Thyroid gland (tissue), 4 donors: ENCODE results near the gene COL23A1. TPM values are rescaled to one million over a fixed set of nuclear protein-coding genes. Genes with fewer than 3 reads are reported as not detected.

Experiments
- DNase-seq, 2 donors: peaks; one replicate each; pipeline ENCODE4 v3.0.0-alpha.2; 2019
- H3K27ac ChIP-seq, 3 donors: fragments of 200-600 bp; sonication (generic); 1 replicate in 2 of 3; 2 replicates in 1 of 3; pipeline ENCODE4 v1.5.1; 2016 to 2019; ENCODE audit warnings: mild to moderate bottlenecking in 1 of 3, moderate library complexity in 1 of 3
- H3K27me3 ChIP-seq: fragments of 200-600 bp; sonication (generic); one replicate; pipeline ENCODE4 v1.5.1; 2019
- H3K36me3 ChIP-seq, 2 donors: fragments of 200-600 bp; sonication (generic); one replicate each; pipeline ENCODE4 v1.5.1; 2016 to 2019
- H3K4me1 ChIP-seq, 2 donors: fragments of 200-600 bp; sonication (generic); one replicate each; pipeline ENCODE4 v1.5.1; 2017 to 2019
- H3K4me3 ChIP-seq, 3 donors: fragments of 200-600 bp; sonication (generic); replicated peaks in 1 of 3; 1 replicate in 2 of 3; 2 replicates in 1 of 3; pipeline ENCODE4 v1.5.1; 2016; ENCODE audit warnings: mild to moderate bottlenecking in 1 of 3
- H3K9me3 ChIP-seq: fragments of 200-600 bp; sonication (generic); one replicate; pipeline ENCODE4 v1.5.1; 2017
- CTCF ChIP-seq, 6 experiments: fragments of 200-600 bp in 3 of 6; fragments of 450-650 bp in 3 of 6; sonication (generic) in 3 of 6; IDR thresholded peaks; one replicate each; pipeline ENCODE4 v1.5.1; 2016 to 2019; ENCODE audit warnings: antibody characterized with exemption in 6 of 6, mild to moderate bottlenecking in 2 of 6, inconsistent platforms in 1 of 6, moderate library complexity in 1 of 6
- POLR2A ChIP-seq, 2 donors: fragments of 450-650 bp; IDR thresholded peaks; one replicate each; pipeline ENCODE4 v1.6.1; 2017; ENCODE audit warnings: antibody characterized with exemption in 2 of 2, mild to moderate bottlenecking in 2 of 2, moderate library complexity in 1 of 2
- WGBS, 2 donors: methylation state at CpG; one replicate each; pipeline ENCODE4 v1.1.5; 2017; 5-methylcytosine and 5-hydroxymethylcytosine counted together
- intact Hi-C: fragments of 100-400 bp; cut with DNase I; formaldehyde crosslinking; loops from one replicate; pipeline ENCODE4 v1.15.1; 2023
- total RNA-seq, 4 donors: library from RNA; depleted of rRNA; stranded (reverse); fragments of >200 nt; gene quantifications; one replicate each; pipeline ENCODE4 v1.2.3, GENCODE V29; 2016

The COL23A1 gene
- total RNA-seq, 4 donors from 2014 or later, result 76.6 to 108 (median 95.7) TPM

GRCh38 chr5:178478370-178478769 lies 111.8 kb downstream of the COL23A1 start:
- Histone ChIP-seq H3K27me3 (no peaks in the 10 kb centered on the region), H3K36me3 (no peaks in the 10 kb centered on the region), H3K27ac (no peak overlapping the region), H3K4me3 (no peak overlapping the region), H3K9me3 (no peaks in the 10 kb centered on the region), H3K4me1 (peaks cover 0 to 14% of the 10 kb centered on the region in 2 donors)
- no peak for DNase-seq
- 51 to 81% methylated on average over 5 of the region's 5 CpGs for WGBS, 2 donors
- TF ChIP-seq CTCF (IDR thresholded peaks at IDR 0.05) (no peak), POLR2A (IDR thresholded peaks at IDR 0.05) (no peak)
- intact Hi-C loops, result no loop called here

- no peak for TF ChIP-seq POLR2A (IDR thresholded peaks at IDR 0.05)
- TF ChIP-seq CTCF (IDR thresholded peaks at IDR 0.05), result no peak
- Histone ChIP-seq H3K4me3 (no peak overlapping the region), H3K36me3 (no peaks in the 10 kb centered on the region), H3K27ac (no peak overlapping the region), H3K4me1 (peaks cover 0 to 14% of the 10 kb centered on the region in 2 donors), H3K27me3 (no peaks in the 10 kb centered on the region), H3K9me3 (no peaks in the 10 kb centered on the region)
- 79 to 87% methylated on average over 8 of the region's 8 CpGs for WGBS, 2 donors
- no peak for DNase-seq
- intact Hi-C loops, result no loop called here
Observed at GRCh38 chr5:178477802-178478201, 112.4 kb downstream of the COL23A1 start.

- H3K4me3 ChIP-seq, result no peak overlapping the region
- H3K27me3 ChIP-seq, result no peaks in the 10 kb centered on the region
- H3K36me3 ChIP-seq, result no peaks in the 10 kb centered on the region
- TF ChIP-seq CTCF (IDR thresholded peaks at IDR 0.05) (no peak), POLR2A (IDR thresholded peaks at IDR 0.05) (no peak)
- no peaks in the 10 kb centered on the region for H3K9me3 ChIP-seq
- no peak overlapping the region for H3K27ac ChIP-seq
- WGBS, 2 donors, result 85 to 86% methylated on average over 12 of the region's 12 CpGs
- intact Hi-C loops, result no loop called here
- peaks cover 0 to 14% of the 10 kb centered on the region in 2 donors for H3K4me1 ChIP-seq
- no peak for DNase-seq
Observed at GRCh38 chr5:178476972-178477754, 113.0 kb downstream of the COL23A1 start.

- Histone ChIP-seq H3K36me3 (no peaks in the 10 kb centered on the region), H3K9me3 (no peaks in the 10 kb centered on the region), H3K4me3 (no peak overlapping the region), H3K27ac (no peak overlapping the region), H3K4me1 (peaks cover 0 to 14% of the 10 kb centered on the region in 2 donors), H3K27me3 (no peaks in the 10 kb centered on the region)
- TF ChIP-seq POLR2A (IDR thresholded peaks at IDR 0.05) (no peak), CTCF (IDR thresholded peaks at IDR 0.05) (no peak)
- no peak for DNase-seq
- intact Hi-C loops, result no loop called here
- 90 to 91% methylated on average over 8 of the region's 8 CpGs for WGBS, 2 donors
Observed at GRCh38 chr5:178476531-178476930, 113.7 kb downstream of the COL23A1 start.

- intact Hi-C loops, result no loop called here
- TF ChIP-seq CTCF (IDR thresholded peaks at IDR 0.05), result no peak
- no peak for TF ChIP-seq POLR2A (IDR thresholded peaks at IDR 0.05)
Observed at GRCh38 chr5:178475422-178475821, 114.8 kb downstream of the COL23A1 start.

More at GRCh38 chr5:178475422-178475821, 114.8 kb downstream of the COL23A1 start:
- DNase-seq, result no peak
- no peaks in the 10 kb centered on the region for H3K9me3 ChIP-seq
- 94 to 95% methylated on average over 5 of the region's 5 CpGs for WGBS, 2 donors
- no peaks in the 10 kb centered on the region for H3K36me3 ChIP-seq
- H3K27me3 ChIP-seq, result no peaks in the 10 kb centered on the region
- no peak overlapping the region for H3K27ac ChIP-seq
- no peak overlapping the region for H3K4me3 ChIP-seq
- peaks cover 0 to 19% of the 10 kb centered on the region in 2 donors for H3K4me1 ChIP-seq
